HG02678 (cell line): ENCODE results near the gene PLCG1.
"Not testable (repeated sequence)": the region's sequence is repeated elsewhere in the genome, so short reads cannot be mapped to it uniquely, and the experiment has no call there.

ENCODE experiments used
- ATAC-seq: cut with Tn5 transposase; IDR thresholded peaks from one replicate; pipeline ENCODE4 v1.9.1; 2021; ENCODE audit warnings: mild to moderate bottlenecking, moderate library complexity; ENCODE audit not compliant: unreplicated experiment

Gene PLCG1

DNA sequence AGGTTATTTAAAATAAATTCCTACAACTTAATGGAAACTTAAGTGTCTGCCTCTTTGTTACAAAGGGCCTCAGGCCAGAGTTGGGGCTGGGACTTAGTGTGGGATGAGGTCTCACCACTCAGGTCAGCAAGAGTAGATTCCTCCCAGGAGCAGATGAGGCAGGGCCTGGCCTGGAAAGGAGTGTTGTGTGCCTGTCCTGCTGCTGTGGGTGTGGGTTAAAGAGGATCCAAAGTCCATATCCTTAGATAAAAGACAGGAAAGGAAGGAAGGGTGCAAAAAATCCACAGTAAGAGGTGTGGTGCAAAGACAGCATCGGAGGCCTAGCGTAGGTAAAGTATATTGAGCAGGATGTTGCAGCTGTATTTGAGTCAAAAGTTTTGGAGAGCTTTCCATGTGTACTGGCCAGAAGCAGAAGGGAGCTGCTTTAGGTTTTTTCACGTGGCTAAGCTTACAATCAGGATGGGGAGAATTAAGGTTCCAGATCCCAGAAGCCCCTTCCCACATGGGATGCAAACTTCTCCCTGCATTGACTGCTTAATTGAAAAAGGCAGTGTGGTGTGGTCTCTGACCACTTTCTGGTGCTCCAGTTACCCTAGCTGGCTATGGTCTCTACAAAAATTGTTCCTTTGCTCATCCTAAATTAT, 12.8 kb upstream of the PLCG1 start:
- no peak for ATAC-seq

DNA sequence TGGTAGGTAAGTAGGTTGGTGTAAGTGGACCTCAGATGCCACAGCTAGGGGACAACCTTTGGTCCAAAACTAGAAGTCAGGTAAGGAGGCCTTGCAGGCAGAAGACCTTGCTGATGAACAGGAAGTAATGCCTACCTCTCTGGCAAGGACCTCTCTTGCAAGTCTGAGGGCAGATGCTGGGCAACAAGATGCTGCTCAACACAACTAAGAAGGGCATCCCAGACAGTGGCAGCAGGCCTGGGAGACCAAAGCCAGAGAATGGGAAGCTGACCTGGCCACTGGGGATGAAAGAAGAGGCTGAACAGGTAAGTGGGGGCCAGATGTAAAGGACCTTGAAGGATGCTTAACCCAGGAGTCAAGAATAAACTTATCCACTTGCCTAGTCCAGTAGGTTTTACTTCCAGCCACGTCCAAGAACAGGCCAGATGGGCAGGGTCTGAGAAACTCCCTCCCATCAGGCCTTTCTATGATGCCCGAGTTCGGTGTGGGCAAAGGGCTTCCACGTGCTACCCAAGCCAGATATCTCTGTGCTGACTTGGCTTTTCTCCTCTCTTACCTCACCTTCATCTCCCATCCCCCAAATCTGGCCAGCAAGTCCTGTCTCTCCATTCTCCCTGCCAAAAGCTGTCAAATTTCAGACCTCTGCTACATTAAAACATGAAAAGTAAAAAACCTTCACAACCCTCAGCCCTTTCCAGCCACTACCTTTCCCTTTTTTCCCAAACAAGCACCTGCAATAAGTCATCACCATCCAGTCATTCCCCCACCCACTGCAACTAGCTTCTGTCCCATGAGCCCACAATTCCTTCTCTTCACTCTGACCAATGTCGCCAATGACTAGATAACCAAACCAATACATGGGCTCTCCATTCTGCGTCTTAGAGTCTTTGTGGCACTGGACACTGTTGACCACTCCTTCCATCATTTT, 11.5 kb upstream of the PLCG1 start:
- ATAC-seq = no peak

DNA sequence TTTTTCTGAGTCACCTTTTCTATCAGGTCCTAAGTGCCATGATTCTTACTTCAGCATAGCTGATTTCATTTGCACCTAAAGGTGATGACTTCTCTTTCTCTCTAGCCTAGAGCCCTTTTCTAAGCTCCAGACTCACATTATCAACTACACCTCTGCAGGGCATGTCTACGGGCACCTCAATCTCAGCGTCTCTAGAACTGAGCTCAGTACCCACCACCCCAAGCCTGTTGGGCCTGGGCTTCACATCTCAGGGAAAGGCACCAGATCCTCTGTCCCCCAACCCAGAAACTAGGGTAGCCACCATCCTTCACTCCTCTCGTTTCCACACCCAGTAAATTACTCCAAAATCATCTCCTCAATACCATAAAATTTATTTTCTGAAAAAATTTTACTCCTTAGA, 10.6 kb upstream of the PLCG1 start:
- no peak for ATAC-seq

DNA sequence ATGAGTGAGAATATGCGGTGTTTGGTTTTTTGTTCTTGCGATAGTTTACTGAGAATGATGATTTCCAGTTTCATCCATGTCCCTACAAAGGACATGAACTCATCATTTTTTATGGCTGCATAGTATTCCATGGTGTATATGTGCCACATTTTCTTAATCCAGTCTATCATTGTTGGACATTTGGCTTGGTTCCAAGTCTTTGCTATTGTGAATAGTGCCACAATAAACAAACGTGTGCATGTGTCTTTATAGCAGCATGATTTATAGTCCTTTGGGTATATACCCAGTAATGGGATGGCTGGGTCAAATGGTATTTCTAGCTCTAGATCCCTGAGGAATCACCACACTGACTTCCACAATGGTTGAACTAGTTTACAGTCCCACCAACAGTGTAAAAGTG, 9.0 kb upstream of the PLCG1 start:
- ATAC-seq = not testable (repeated sequence)

DNA sequence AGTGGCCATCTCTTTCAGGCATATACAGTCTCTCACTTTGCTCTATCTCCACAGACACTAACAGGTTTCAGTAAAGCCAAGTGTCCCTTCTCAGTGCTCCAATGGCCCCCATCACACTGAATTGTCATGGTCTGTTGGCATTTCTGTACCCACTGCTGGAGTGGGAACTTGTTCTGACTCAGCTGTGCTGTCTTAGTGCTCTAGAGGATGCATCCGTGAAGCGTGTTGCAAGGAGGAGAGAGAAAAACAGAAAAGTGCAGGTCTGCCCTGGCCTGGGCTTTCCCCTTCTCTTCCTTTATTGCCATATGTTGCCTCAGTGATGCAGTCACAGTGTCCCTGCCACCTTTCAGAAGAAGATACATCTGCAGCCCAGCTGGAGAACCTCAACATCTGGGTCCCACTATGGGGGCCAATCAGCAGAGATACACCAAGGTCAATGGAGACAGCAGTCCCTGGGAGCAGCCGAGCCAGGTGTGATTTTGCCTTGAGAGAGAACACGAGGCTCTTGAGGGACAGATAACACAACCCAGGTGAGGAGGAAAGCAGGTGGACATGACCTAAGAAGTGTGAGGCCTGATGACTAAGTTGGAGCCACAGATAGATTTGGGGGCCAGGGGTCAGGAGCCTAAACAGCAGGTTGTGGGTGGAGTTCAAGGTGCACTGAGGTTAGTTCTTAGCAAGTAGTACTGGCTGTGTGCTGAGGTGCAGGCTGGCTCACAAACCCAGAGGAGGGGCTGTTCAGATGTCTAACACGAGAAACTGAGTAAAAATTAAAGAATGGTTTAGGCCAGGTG, 5.6 kb upstream of the PLCG1 start:
- ATAC-seq = no peak

DNA sequence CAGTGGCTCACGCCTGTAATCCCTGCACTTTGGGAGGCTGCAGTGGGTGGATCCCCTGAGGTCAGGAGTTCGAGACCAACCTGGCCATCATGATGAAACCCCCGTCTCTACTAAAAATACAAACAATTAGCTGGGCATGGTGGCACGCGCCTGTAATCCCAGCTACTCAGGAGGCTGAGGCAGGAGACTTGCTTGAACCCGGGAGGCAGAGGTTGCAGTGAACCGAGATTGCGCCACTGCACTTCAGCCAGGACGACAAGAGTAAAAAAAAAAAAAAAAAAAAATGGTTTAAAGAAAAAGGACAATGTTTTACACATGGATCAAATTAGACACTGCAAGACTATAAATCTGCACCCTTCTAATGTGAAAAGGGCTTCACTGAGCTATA, 5.0 kb upstream of the PLCG1 start:
- not testable (repeated sequence) for ATAC-seq

DNA sequence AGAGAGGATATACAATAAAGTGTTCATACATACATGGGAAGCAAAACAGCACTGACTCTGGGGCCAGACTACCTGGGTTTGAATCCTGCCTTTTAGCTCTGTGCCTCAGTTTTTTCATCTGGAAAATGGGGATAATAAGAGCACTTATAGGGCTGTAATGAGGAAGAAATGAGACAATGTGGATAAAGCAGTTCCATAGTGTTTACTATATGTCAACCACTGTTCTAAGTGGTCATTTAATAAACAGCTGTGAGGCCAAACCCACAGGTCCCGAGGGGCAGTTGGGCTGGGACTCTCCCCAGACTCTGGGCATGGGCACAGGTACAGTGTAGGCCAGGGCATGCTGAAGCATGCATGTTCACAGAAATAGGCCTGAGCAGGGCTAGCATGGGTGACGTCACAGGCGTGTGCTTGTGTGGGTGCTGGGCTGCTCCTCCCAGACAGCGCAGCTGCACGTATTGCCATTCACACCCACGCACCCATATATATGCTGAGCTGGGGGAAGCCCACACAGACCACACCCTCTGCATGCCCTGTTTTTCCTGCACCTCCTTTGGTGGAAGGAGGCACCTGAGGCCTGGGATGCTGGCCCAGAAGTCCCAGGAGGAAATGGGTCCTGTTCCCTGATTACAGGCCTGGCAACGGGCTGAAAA, 3.5 kb upstream of the PLCG1 start:
- ATAC-seq = peak; percentile 36

DNA sequence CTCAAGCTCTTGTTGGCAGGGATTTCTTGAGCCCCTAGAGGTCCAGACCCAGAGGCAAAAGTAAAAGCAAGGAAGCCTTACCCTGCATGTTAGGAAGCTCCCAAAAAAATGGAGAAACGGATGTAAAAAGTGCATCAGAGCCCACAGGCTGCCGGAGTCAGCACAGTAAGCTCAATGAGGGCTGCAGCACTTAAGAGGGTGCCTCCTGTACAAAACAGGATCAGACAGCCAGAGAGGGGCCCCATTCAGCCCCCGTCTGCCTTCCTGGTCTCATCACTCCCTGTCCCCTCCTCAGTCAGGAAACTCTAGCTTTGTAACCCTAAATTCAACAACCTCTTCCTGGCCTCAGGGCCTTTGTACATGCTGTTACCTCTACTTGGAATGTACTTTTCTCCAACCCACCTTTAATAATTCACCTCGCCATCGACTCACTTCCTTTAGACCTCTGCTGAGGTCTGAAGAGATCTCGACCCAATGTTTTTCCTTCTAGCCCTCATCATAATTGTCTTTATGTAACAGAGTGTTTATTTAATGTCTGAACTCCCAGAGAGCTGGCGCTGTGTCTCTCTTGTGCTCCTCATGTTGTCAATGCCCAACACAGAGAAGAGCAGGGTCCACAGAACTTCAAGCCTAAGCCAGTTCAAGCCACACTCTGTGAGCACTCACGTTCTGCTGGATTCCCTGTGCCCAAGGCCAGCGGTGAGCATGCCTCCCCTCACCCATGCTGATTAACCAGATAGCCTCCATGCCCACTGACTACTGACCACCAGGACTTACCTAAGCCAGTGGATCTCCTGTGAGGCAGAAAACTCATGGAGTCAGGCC, 2.8 kb upstream of the PLCG1 start:
- no peak for ATAC-seq

DNA sequence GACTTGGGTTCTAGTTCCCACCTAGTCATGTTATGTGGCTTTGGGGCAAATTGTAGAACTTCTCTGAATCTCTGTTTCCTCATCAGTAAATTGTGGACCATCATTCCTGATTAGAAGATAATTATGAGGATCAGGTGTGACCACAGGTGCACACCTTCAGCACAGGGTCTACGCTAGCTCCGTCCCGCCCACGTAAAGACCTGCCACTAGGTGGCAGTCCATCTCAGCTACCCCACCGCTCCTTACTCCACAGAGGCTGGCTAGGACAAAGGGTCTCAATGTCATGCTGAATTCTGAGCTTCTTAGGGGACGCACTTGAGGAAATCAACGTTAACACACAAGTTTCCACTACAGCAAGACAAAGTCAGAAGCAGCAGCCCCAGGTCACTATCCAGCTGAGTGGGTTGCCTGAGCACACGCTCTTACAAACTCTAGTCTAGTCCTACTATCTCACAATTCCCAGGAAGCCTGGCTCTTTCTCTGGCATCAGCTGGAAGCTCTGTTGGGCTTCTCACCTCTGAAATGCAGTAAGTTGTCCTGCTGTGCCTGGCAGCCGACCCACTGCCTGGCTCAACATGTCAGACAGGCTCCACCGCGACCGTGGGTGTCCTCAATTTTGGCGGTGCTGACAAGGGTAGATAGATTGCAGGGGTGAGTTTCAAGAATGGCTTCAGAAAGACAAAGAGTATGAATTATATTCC, 2.0 kb upstream of the PLCG1 start:
- no peak for ATAC-seq

DNA sequence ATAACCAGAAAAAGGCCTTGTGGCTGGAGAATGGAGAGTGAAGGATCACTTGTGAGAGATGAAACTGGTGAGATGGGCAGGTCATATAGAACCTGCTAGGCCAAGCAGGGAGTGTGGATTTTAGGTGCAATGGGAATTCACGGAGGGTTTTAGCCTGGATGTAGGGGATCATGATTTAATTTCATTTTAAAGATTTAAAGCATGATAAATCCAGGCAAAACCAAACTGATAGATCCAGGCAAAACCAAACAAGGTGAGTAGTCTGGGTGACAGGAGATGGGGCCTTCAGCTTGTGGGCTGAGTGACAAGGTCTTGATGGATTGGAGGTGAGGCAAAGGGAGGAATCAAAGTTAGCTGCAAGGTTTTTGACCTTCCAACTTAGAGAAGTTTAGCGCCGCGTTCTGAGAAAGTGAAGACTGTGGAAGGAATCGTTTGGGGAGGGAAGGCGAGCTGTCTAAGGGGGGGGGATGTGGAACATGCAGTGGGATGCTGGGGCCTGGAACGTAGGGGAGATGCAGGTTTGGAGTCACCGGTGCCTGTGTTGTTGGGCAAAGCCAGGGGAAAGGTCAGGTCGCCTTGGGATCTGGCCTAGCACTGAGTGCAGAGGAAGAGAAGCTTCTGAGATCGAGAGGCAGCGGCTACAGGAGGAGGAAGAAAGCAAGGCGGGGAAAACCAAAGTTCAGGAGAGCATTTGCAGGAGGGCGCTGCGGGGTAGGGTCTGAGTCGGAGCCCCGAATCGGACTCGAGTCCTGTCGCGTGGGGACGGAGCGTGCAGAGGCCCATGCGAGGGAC, 1.3 kb upstream of the PLCG1 start:
- ATAC-seq = no peak

DNA sequence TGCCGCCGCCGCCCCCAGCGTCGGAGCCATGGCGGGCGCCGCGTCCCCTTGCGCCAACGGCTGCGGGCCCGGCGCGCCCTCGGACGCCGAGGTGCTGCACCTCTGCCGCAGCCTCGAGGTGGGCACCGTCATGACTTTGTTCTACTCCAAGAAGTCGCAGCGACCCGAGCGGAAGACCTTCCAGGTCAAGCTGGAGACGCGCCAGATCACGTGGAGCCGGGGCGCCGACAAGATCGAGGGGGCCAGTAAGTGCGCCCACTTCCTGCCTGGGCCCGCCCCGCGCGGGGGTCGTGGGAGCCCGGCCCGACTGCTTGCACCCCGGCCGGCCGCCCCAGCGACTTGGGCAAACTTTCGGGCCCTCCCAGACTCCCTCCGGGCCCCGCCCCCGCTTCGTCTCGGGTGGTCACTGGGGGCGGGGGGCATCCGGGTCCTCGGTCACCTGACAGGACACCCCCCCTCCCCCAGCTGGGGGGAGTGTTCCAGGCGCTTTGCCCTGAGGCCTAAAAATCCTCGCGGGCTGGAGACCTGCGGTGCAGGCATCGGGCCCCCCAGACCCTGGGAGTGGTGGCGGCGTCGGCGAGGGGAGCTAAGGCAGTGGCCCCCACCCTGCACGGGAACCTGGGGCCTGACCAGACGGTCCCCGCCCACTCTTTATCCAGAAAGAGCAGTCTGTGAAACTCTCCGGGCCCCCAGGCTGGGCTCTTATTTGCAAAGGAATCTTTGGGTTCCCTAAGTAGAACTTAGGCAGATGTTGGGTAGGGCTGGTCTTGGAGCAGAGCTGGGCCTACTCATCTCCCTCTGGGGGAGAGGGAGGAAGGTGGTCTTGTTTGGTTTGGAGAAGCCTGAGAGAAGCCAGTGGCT, 501 bp downstream of the PLCG1 start:
- ATAC-seq = peak; percentile 16

DNA sequence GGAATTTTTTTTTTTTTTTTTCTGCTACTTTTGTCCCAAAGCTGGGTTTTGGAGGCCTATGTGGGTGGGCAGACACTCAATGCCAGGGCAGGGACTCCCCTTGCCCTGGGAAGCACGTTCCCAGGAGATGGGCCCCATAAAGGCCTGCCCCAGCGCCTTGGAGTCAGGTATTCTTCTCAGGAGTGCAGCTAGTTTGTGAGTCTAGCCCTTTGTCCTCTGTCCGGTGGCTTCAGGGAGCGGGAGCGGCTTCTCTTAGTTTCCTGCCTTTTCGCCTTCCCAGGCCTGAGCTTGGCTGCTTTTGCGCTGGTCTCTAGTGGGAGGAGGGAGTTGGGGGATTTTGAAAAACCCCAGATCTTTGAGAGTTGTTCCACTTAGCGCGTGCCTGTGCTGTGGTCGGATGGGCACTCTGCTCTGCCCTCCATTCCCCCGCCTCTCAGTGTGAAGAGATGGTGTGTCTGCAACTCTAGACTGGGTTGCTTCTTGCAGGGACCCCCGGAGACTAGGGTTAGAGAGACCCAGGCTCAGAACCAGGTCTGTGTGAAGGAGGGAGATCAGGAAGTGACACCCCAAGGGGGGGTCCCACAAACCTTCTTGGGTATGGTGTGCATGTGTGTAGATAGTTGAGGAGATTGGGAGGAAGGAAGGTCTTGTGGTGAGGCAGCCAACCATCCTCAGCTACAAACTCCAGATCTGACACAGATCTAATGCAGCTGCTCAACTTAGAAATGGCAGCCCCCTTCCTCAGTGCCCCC, 1.3 kb downstream of the PLCG1 start:
- ATAC-seq = no peak

DNA sequence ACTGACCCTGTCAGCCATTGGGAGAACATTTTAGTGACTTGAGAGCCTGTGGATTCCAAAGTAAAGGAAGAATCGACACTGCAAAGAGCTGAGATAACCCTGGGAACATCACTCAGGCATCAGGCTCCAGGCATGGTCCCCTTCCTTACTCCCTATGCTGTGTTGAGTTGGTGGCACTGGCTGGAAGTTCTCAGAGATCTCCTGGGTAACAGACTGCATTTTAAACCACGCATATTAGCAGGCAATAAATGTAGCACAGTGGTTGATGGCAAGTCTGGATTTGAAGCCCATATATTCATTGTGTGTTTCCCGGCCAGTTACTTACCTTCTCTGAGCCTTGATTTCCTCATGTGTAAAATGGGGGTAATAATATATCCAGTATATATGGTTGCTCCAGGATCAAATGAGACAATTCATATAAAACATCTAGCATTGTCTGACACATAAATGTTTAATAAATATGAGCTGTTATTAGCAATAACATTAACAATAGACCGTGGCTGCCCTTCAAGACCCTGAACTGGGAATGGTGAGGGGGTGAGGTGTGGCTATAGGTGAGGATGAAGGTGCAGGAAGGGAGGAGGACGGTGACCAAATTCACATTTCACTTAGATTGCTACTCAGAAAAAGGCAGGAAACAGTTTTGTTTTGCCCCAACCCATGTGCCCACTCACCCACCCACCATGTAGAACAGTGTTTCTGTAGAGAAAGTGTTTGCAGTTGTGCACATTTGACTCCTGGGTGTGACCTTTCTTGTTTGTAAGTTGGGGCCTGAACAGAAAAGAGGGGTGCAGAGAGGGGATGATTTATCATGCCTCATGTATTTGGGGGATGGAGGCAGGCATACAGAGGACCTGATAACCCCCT, 2.1 kb downstream of the PLCG1 start:
- no peak for ATAC-seq

DNA sequence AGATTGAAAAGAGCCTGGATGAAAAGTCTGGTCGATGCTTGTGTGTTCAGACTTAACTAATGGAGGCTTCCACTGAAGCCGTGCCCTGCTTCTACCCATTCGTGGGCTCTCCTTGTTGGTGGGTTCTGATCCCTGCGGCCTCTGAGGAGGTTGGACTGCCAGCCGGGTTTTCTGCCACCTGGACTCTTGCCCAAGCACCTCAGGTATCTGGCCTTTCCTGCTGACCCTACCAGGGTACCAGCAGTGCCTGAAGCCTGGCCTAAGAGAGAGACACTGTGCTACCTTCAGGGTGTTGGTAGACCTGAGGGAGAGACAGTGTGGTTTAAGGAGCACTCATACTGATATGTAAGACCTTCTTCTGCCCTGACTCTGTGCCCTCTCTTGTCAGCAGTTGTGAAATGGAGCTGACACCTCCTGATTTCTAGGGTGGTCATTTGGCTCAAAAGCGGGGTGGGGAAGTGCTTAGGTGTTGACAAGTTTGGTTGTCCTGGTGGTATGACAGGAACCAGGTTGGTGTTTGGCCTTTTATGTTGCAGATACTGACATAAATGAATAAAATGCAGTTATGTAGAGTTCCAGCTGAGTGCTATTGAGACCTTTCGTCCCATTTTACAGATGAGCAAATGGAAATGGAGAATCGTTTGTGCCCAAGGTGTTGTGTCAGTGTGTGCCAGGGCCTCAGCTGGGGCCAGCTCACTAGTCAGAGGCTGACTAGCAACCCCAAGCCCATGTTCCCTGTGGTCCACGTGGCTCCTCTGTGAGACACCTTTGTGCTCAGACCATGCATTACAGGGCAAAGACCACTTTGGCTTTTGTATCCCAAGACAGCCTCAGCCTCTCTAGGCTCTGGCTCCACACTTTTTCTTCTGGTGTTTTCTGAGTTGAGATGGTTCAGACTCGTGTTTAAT, 3.1 kb downstream of the PLCG1 start:
- no peak for ATAC-seq

DNA sequence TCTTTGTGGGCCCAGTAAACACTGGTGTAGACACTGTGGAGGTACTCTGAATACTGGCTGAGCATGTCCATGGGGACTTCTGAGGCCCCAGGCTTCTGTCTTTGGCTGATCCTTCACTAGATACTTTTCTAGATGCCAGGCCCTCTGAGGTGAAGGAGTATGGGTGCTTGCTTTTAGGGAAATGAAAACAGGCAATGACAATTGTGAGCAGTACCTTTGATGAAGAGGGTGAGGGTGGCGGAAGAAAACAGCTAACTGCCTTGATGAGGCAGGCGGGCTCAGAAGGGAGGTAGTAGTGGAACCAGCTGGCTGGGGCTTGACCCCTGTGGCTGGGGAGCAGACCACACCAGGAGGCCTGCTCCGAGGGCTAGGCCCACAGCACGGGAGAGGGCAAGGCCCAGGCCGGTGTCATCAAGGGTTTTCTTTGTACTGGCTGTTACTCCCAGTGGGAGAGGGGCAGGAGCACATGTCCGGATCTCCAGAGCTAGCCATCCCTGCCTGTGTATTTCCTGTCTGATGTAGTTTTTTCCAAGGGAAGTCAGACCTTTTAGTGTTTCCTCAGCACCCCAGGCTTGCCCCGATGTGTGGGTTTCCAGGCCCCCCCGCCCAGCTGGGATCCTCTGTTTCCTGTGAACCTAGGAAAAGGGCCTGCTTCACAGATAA, 3.9 kb downstream of the PLCG1 start:
- no peak for ATAC-seq
